RWPE1 (cell line): ENCODE data around the gene RGS6.

Experiments used
- CTCF ChIA-PET: fragments of 350-600 bp; sonication (Branson Sonifier 250); formaldehyde crosslinking; extraction: SDS; loops from one replicate; lab custom pipeline; 2021; lab: Yijun Ruan, JAX
- POLR2A ChIA-PET: fragments of 400-600 bp; formaldehyde crosslinking; extraction: SDS; loops from one replicate; lab custom pipeline; 2020; ENCODE audit warnings: antibody characterized with exemption; ENCODE audit not compliant: low non-redundant PET; lab: Yijun Ruan, JAX
- DNase-seq: peaks from one replicate; pipeline ENCODE4 v3.0.0; 2012; ENCODE audit warnings: low spot score
- H3K27ac ChIP-seq: fragments of 450-650 bp; 2 replicates; pipeline ENCODE4 v1.5.1; 2017
- TF ChIP-seq, protein P1 (sequence below): fragments of 450-650 bp; conservative IDR thresholded peaks from 2 replicates; pipeline ENCODE4 v1.5.1; 2017; ENCODE audit warnings: low read depth, mild to moderate bottlenecking

RGS6 gene

DNA sequence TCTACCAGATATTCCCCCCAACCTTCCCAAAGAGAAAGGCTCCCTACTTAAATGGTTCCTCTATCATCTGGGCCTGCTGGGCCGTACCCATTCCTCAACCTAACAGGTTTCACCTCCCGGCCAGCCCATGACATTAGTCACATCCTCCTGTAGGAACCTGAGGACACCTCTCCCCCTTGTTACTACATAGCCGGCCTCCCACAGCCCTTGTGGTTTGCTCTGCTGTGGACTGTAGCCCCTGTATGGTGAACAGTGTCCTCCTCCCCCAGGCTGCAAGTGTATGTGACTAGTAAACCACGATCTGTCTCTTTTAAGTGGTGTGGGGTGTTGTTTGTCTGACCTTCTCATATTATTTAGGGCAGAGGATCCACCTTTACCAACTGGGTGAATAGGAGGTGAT is 371.7 kb downstream of the RGS6 start:
- DNase-seq, result no peak
- ChIA-PET CTCF (no interaction called here), POLR2A (no interaction called here)
- TF ChIP-seq, protein P1, sequence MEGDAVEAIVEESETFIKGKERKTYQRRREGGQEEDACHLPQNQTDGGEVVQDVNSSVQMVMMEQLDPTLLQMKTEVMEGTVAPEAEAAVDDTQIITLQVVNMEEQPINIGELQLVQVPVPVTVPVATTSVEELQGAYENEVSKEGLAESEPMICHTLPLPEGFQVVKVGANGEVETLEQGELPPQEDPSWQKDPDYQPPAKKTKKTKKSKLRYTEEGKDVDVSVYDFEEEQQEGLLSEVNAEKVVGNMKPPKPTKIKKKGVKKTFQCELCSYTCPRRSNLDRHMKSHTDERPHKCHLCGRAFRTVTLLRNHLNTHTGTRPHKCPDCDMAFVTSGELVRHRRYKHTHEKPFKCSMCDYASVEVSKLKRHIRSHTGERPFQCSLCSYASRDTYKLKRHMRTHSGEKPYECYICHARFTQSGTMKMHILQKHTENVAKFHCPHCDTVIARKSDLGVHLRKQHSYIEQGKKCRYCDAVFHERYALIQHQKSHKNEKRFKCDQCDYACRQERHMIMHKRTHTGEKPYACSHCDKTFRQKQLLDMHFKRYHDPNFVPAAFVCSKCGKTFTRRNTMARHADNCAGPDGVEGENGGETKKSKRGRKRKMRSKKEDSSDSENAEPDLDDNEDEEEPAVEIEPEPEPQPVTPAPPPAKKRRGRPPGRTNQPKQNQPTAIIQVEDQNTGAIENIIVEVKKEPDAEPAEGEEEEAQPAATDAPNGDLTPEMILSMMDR, result no peak
- no peak overlapping the region for H3K27ac ChIP-seq

- TF ChIP-seq, protein P1, result no peak
- DNase-seq, result no peak
- H3K27ac ChIP-seq, result no peak overlapping the region
- ChIA-PET CTCF (no interaction called here), POLR2A (no interaction called here)
Observed at GRCh38 chr14:72305561-72305960, 373.3 kb downstream of the RGS6 start.

DNA sequence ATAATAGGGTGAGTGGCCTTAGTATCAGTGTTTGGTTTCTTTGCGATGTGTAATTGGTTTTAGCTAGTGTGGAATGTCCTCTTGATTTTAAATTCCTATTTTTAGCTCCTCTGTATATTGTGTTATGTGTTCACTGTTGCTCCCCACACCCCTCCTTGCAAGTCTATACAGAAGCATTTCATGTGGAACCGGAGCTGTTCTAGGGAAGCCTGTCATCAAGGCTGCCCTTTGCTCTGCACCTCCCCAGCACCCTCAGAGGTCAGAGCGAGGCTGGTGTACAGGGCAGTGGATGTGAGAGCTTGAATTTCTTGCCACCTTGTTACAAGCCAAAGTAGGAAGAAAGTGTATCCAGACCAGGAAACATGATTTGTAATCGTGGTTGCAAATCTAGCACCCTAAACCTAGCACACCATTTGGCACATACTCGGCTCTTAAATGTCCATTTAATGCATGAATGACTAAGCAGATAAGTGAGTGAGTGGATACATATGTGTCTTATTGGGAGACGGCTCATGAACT is 376.8 kb downstream of the RGS6 start:
- TF ChIP-seq, protein P1, result no peak
- ChIA-PET POLR2A (interaction anchor here (0.6 kb wide), 1 partner anchor 574 kb away, joined by 3 read pairs; no protein-coding TSS in a partner anchor), CTCF (no interaction called here)
- DNase-seq, result no peak
- no peak overlapping the region for H3K27ac ChIP-seq

DNA sequence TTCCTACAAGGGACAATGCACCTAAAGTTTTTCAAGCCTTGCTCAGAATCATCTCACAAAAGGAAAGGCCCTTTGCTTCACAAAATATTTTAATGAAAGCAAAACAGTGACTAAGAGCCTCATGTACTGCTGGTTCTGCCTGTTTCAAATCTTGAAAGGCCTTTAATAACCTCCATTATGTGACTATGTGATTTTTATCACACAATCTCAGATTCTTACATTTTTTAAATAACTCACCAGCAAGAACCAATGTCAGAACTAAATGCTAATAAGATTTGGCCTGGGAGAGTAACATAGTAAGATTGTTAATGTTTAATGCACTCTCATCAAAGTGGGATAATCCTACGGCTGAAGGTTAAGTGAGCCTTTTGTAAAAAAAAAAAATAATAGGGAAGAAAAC is 378.9 kb downstream of the RGS6 start:
- TF ChIP-seq, protein P1, result no peak
- DNase-seq, result no peak
- ChIA-PET POLR2A (no interaction called here), CTCF (no interaction called here)
- no peak overlapping the region for H3K27ac ChIP-seq

DNA sequence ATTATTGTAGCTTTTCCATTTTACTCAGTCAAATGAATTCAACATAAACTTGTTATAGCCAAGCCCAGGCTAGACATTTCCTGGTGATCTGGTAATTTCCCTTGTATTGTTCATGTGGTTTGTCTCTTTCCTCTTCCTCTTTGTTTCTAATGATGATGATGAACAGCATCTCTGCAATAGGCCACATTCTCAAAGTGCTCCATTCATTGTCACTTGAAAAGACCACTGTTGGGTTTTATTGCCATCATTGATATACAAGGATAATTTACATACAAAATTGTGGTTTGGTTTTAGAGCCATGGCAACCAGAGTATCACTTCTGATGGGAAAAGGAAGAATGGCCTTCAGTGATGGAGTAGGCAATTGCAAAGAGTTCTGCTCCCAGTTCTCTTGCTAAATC is 379.3 kb downstream of the RGS6 start:
- POLR2A ChIA-PET, result no interaction called here
- TF ChIP-seq, protein P1, result no peak

GRCh38 chr14:72314808-72315435 is 382.7 kb downstream of the RGS6 start:
- H3K27ac ChIP-seq, result no peak overlapping the region
- POLR2A ChIA-PET, result no interaction called here
- CTCF ChIA-PET, result no interaction called here
- TF ChIP-seq, protein P1, result no peak
- DNase-seq, result no peak

More for the DNA sequence above, 379.3 kb downstream of the RGS6 start:
- no peak overlapping the region for H3K27ac ChIP-seq
- no peak for DNase-seq
- CTCF ChIA-PET, result no interaction called here
